Hepatocyte (in vitro differentiated cells): ENCODE results near the gene HS3ST4. TPM values are rescaled to one million over a fixed set of nuclear protein-coding genes. Genes with fewer than 3 reads are reported as not detected.

Experiments used
- DNase-seq: peaks from one replicate; pipeline ENCODE4 v3.0.0-alpha.2; 2016; ENCODE audit warnings: low spot score
- H2AFZ ChIP-seq: fragments of 200-600 bp; sonication (generic); 2 replicates; pipeline ENCODE4 v1.6.0; 2016; ENCODE audit warnings: antibody characterized with exemption, mild to moderate bottlenecking
- H3K27ac ChIP-seq: fragments of 200-600 bp; sonication (generic); 2 replicates; pipeline ENCODE4 v1.5.1; 2016; ENCODE audit warnings: mild to moderate bottlenecking
- H3K27me3 ChIP-seq: fragments of 200-600 bp; sonication (generic); 2 replicates; pipeline ENCODE4 v1.6.1; 2016
- H3K36me3 ChIP-seq: fragments of 200-600 bp; sonication (generic); replicated peaks from 2 replicates; pipeline ENCODE4 v1.5.1; 2016; ENCODE audit warnings: low read depth; ENCODE audit not compliant: insufficient read depth
- H3K4me1 ChIP-seq: fragments of 200-600 bp; sonication (generic); 2 replicates; pipeline ENCODE4 v1.5.1; 2016; ENCODE audit warnings: mild to moderate bottlenecking, moderate library complexity; ENCODE audit not compliant: insufficient read depth
- H3K4me2 ChIP-seq: fragments of 200-600 bp; sonication (generic); 2 replicates; pipeline ENCODE4 v1.6.0; 2016
- H3K4me3 ChIP-seq: fragments of 200-600 bp; sonication (generic); 2 replicates; pipeline ENCODE4 v1.5.1; 2016; ENCODE audit warnings: mild to moderate bottlenecking
- H3K79me2 ChIP-seq: fragments of 200-600 bp; sonication (generic); 2 replicates; pipeline ENCODE4 v1.6.0; 2017; ENCODE audit warnings: mild to moderate bottlenecking
- H3K9me2 ChIP-seq: fragments of 200-600 bp; sonication (generic); replicated peaks from 2 replicates; pipeline ENCODE4 v1.6.0; 2017; ENCODE audit warnings: mild to moderate bottlenecking; ENCODE audit not compliant: insufficient read depth
- H3K9me3 ChIP-seq: fragments of 200-600 bp; sonication (generic); 2 replicates; pipeline ENCODE4 v1.5.1; 2016; ENCODE audit warnings: low read depth, mild to moderate bottlenecking
- H4K20me1 ChIP-seq: fragments of 200-600 bp; sonication (generic); 2 replicates; pipeline ENCODE4 v1.6.0; 2016; ENCODE audit warnings: mild to moderate bottlenecking; ENCODE audit not compliant: insufficient read depth, poor library complexity, severe bottlenecking
- CTCF ChIP-seq: fragments of 200-600 bp; sonication (generic); IDR thresholded peaks from 2 replicates; pipeline ENCODE4 v1.5.1; 2016; ENCODE audit warnings: antibody characterized with exemption, mild to moderate bottlenecking; ENCODE audit not compliant: poor library complexity
- EZH2 ChIP-seq: fragments of 200-600 bp; sonication (generic); IDR thresholded peaks from 2 replicates; pipeline ENCODE4 v1.6.1; 2016; ENCODE audit warnings: antibody characterized with exemption, mild to moderate bottlenecking, borderline replicate concordance
- EZH2phosphoT487 ChIP-seq: fragments of 200-600 bp; sonication (generic); IDR thresholded peaks from one replicate; pipeline ENCODE4 v1.6.1; 2018; ENCODE audit warnings: antibody characterized with exemption, mild to moderate bottlenecking, low read depth, moderate library complexity; ENCODE audit not compliant: unreplicated experiment, severe bottlenecking
- whole genome bisulfite sequencing: methylation state at CpG from one replicate; pipeline ENCODE4 v1.1.6; 2016; ENCODE audit warnings: low lambda C conversion rate; ENCODE audit errors: missing lambda C conversion rate; 5-methylcytosine and 5-hydroxymethylcytosine counted together
- polyA plus RNA-seq: library from polyadenylated mRNA; unstranded; fragments of >200 nt; fragmentation: Nextera tagmentation; extraction: Ambion mirVana; gene quantifications from 2 replicates; pipeline ENCODE4 v1.2.1, GENCODE V29; 2016
- total RNA-seq: library from RNA; depleted of rRNA; stranded (reverse); fragments of >200 nt; gene quantifications from 2 replicates; pipeline ENCODE4 v1.2.3, GENCODE V29; 2014

The HS3ST4 gene
- total and polyA plus RNA-seq, 2 experiments from 2014 or later = 2.0 to 3.1 TPM

GRCh38 chr16:26155221-26155620 lies 463.5 kb downstream of the HS3ST4 start:
- TF ChIP-seq EZH2 = no peak
- TF ChIP-seq CTCF = no peak
- TF ChIP-seq EZH2phosphoT487 = no peak
- Histone ChIP-seq H3K27me3 (no peaks in the 10 kb centered on the region), H3K4me3 (no peak overlapping the region), H3K4me1 (no peaks in the 10 kb centered on the region), H3K79me2 (no peaks in the 10 kb centered on the region), H3K9me3 (no peaks in the 10 kb centered on the region), H2AFZ (no peak overlapping the region), H4K20me1 (no peaks in the 10 kb centered on the region), H3K9me2 (no peaks in the 10 kb centered on the region), H3K4me2 (no peak overlapping the region), H3K27ac (no peak overlapping the region), H3K36me3 (no peaks in the 10 kb centered on the region)
- WGBS = 46% methylated on average over 1 of the region's 1 CpG
- no peak for DNase-seq

GRCh38 chr16:26157319-26157718 lies 465.6 kb downstream of the HS3ST4 start:
- TF ChIP-seq EZH2phosphoT487 (no peak), CTCF (no peak), EZH2 (no peak)
- H3K27me3 ChIP-seq = no peaks in the 10 kb centered on the region
- H3K36me3 ChIP-seq = no peaks in the 10 kb centered on the region
- DNase-seq = no peak
- H3K4me1 ChIP-seq = no peaks in the 10 kb centered on the region
- H3K4me3 ChIP-seq = no peak overlapping the region
- no peaks in the 10 kb centered on the region for H3K9me3 ChIP-seq
- H3K4me2 ChIP-seq = no peak overlapping the region
- H3K27ac ChIP-seq = no peak overlapping the region
- 85% methylated on average over 3 of the region's 3 CpGs for WGBS
- H3K79me2 ChIP-seq = no peaks in the 10 kb centered on the region
- no peak overlapping the region for H2AFZ ChIP-seq
- H4K20me1 ChIP-seq = no peaks in the 10 kb centered on the region
- H3K9me2 ChIP-seq = no peaks in the 10 kb centered on the region

DNA sequence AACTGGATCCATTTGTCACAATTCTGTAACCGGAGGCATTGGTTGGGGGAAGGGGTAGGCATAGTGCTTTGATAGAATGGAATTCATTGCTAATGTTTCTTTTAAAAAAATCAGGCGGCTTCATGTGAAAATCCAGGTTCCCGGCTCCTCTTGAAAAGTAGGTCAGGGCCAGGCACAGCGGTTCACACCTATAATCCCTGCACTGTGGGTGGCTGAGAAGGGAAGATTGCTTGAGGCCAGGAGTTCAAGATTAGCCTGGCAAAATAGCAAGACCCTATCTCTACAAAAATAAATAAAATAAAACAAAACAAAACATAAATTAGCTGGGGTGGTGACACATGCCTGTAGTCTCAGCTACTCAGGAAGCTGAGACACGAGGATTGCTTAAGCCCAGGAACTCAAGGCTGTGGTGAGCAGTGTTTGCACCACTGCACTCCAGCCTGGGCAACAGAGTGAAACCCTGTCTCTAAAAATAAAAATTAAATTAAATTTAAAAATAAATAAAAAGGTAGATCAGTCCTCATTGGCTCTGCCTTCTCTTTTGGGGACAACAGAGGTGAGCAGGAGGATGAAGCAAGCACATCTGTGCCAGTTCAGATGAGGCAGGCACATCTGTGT lies 466.5 kb downstream of the HS3ST4 start:
- Histone ChIP-seq H3K4me3 (no peak overlapping the region), H3K36me3 (no peaks in the 10 kb centered on the region), H3K9me2 (no peaks in the 10 kb centered on the region), H3K9me3 (no peaks in the 10 kb centered on the region), H3K4me1 (no peaks in the 10 kb centered on the region), H3K79me2 (no peaks in the 10 kb centered on the region), H3K4me2 (no peak overlapping the region), H3K27ac (no peak overlapping the region), H2AFZ (no peak overlapping the region), H3K27me3 (no peaks in the 10 kb centered on the region), H4K20me1 (no peaks in the 10 kb centered on the region)
- no peak for DNase-seq
- 56% methylated on average over 5 of the region's 5 CpGs for WGBS
- no peak for TF ChIP-seq EZH2phosphoT487
- no peak for TF ChIP-seq CTCF
- TF ChIP-seq EZH2 = no peak
